Body of pancreas (tissue), 4 donors: Measurements from ENCODE around the gene SMIM41.

Experiments used
- POLR2A ChIP-seq, 3 donors: fragments of 450-650 bp; IDR thresholded peaks; one replicate each; pipeline ENCODE4 v1.6.1; 2016; ENCODE audit warnings: antibody characterized with exemption in 3 of 3, mild to moderate bottlenecking in 2 of 3
- TF ChIP-seq, protein P1 (sequence below), 7 experiments: fragments of 450-650 bp in 4 of 7; fragments of 200-600 bp in 3 of 7; sonication (generic) in 3 of 7; IDR thresholded peaks; one replicate each; pipeline ENCODE4 v1.5.1; 2016 to 2019; ENCODE audit warnings: antibody characterized with exemption in 7 of 7

- TF ChIP-seq, protein P1, sequence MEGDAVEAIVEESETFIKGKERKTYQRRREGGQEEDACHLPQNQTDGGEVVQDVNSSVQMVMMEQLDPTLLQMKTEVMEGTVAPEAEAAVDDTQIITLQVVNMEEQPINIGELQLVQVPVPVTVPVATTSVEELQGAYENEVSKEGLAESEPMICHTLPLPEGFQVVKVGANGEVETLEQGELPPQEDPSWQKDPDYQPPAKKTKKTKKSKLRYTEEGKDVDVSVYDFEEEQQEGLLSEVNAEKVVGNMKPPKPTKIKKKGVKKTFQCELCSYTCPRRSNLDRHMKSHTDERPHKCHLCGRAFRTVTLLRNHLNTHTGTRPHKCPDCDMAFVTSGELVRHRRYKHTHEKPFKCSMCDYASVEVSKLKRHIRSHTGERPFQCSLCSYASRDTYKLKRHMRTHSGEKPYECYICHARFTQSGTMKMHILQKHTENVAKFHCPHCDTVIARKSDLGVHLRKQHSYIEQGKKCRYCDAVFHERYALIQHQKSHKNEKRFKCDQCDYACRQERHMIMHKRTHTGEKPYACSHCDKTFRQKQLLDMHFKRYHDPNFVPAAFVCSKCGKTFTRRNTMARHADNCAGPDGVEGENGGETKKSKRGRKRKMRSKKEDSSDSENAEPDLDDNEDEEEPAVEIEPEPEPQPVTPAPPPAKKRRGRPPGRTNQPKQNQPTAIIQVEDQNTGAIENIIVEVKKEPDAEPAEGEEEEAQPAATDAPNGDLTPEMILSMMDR (IDR thresholded peaks at IDR 0.05), result no peak
- TF ChIP-seq POLR2A (IDR thresholded peaks at IDR 0.05), result no peak
These were observed 43.4 kb downstream of the SMIM41 start for GRCh38 chr12:52122904-52123303.
